ENCODE data around the gene PAK1.

- TF ChIP-seq CTCF (IDR thresholded peaks at IDR 0.05; ENCODE audit: insufficient read depth, low read depth, low read length) (no peak), EZH2 (IDR thresholded peaks at IDR 0.05; ENCODE audit: insufficient read depth, low read length) (no peak)
Observed at GRCh38 chr11:77308838-77309237, 165.1 kb downstream of the PAK1 start.
